Femur (tissue), 1 donor: ENCODE measurements around the gene CPE.
"Not testable (repeated sequence)": the region's sequence is repeated elsewhere in the genome, so short reads cannot be mapped to it uniquely, and the experiment has no call there.

Experiments
- DNase-seq: peaks from one replicate; pipeline ENCODE4 v3.0.0-alpha.2; 2017

Gene CPE

GRCh38 chr4:165378745-165379677 is at the start of gene CPE:
CPE (plus strand) TSS chr4:165379008; CDS start chr4:165379222, 214 bp downstream.
- DNase-seq: peak; percentile 88

GRCh38 chr4:165330071-165330470 is 48.7 kb upstream of the CPE start:
- DNase-seq: no peak

DNA sequence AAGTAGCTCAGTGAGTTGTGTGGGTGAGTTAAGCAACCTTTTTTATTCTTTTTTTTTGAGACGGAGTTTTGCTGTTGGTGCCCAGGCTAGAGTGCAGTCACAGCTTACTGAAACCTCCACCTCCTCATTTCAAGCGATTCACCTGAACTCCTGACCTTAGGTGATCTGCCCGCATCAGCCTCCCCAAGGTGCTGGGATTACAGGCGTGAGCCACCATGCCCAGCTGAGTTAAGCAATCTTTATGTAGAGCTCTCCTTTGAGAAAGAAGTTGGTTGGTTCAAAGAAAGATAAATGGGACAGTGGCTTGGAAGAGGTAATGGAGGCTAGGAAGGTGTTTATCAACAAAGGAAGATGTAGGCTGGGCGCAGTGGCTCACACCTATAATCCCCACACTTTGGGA is 48.1 kb upstream of the CPE start:
- DNase-seq: no peak

- DNase-seq: no peak
Observed at GRCh38 chr4:165331359-165331758, 47.4 kb upstream of the CPE start.

- no peak for DNase-seq
Observed at GRCh38 chr4:165331823-165332222, 47.0 kb upstream of the CPE start.

DNA sequence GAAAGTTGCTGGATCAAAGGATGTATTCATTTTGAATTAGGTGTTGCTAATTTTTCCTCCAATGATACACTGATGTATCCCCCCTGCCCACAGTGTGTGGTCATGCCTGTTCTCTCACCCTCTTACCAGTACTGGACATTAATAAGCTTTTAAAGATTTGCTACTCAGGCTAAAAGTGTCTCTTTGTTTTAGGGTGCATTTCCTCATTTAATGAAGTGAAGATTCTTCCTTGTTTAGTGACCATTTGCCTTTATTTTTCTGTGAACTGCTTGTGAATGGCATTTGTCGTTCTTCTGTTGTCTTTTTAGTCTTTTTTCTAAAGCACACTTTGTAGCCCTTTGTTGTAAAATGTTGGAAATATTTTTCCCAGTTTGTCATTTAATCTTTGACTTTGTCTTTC is 46.3 kb upstream of the CPE start:
- no peak for DNase-seq

GRCh38 chr4:165335163-165335703 is 43.6 kb upstream of the CPE start:
- no peak for DNase-seq

- no peak for DNase-seq
Observed at GRCh38 chr4:165336743-165337142, 42.1 kb upstream of the CPE start.

DNA sequence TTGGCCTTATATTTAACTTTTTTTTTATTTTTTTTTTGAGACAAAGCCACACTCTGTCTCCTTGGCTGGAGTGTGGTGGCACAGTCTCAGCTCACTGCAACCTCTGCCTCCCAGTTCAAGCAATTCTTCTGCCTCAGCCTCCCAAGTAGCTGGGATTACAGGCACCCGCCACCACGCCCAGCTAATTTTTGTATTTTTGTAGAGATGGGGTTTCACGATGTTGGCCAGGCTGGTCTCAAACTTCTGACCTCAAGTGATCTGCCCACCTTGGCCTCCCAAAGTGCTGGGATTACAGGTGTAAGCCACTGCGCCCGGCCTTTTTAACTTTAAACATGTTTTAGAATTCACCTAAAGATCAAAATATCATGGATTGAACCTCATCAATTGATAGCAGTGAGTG is 36.5 kb upstream of the CPE start:
- DNase-seq: not testable (repeated sequence)

GRCh38 chr4:165343353-165344191 is 35.2 kb upstream of the CPE start:
- no peak for DNase-seq

DNA sequence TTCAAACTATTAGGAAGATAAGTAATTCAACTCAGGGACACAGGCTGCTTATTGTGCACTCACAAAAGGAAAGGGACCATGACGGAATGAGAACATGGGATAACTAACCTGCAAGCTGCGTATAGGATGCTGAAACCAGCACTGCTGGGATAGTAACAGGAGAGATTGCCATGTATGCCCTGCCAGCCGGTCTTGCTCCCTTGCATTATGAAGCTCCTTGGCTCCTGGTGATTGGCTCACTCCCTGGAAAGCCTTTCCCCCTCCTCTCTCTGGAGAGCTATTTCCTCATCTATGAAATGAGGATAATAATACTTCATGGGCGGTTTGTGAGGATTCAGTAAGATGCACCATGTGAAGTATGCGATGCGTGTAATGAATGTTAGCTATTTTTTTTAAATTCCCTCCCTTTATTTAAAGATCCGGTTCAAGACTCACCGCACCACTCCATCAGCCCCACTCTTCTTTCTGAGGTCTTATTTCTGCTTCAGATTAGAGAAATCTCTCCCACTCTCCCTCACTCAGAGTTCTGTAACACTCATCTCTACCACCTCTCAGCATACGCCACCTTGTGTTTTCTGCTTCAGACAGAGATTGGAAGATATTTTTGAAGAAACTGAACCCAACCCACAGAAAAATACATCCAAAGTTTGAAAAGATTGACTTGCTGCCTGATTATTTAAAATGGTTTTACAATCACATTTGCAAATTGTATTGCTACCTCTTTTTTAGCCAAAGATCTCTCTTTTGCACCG is 33.0 kb upstream of the CPE start:
- DNase-seq: no peak

DNA sequence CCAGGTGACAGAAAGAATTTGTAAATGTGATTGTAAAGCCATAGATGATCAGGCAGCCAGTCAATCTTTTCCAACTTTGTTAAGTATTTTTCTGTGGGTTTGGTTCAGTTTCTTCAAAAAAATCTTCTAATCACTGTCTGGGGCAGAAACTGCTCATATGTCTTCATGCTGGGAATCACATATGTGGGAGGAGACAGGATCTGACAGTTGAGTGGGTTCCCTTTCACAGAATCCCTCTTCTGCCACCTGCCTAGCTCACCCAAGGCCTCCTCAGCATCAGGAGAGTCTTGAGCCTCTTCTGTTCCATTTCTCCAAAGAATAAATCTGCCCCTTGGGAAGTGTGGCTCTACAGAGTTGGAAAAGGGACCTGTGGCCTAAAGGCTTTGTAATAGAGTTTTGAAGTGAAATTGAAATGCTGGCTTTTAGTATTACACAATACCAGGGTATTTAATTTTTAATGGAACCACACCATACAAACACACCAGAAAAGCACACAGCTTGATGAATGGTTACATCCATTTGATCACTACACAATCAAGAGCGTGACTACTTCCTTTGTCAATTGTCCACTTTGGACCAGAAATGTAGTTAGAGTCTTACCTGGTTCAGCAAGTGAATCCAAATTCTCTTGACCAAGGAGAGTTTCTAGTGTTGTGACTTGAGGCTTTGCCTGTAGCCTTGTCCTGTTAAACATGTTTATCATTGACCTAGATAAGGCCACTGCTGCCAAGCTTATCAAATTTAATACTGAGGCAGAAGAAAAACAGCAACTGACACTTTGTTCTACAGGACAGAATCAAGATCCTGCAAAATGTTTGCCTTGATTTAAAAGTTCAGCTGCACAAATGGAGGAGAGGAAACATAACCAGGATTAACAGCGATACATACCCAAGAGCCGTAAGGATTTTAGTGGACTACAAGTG is 30.9 kb upstream of the CPE start:
- no peak for DNase-seq

GRCh38 chr4:165351359-165352130 is 27.3 kb upstream of the CPE start:
- no peak for DNase-seq

GRCh38 chr4:165355900-165356300 is 22.9 kb upstream of the CPE start:
- no peak for DNase-seq

DNA sequence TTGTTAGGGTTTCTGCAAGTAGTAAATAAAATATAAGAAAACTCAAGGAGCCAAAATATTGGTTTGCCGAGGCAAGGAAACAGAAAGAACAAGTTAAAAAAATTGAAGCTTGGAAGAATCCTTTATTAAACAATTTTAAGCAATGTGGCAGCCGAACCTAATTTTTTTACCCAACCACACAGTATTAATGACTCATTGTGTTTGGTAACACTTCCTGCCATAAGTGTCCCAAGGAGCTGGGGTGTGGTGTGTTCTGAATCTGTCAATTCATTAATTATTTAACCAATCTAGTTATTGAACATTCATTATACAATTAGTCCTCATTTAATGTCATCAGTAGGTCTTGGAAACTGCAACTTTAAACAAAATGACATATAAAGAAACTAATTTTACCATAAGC is 19.3 kb upstream of the CPE start:
- no peak for DNase-seq

DNA sequence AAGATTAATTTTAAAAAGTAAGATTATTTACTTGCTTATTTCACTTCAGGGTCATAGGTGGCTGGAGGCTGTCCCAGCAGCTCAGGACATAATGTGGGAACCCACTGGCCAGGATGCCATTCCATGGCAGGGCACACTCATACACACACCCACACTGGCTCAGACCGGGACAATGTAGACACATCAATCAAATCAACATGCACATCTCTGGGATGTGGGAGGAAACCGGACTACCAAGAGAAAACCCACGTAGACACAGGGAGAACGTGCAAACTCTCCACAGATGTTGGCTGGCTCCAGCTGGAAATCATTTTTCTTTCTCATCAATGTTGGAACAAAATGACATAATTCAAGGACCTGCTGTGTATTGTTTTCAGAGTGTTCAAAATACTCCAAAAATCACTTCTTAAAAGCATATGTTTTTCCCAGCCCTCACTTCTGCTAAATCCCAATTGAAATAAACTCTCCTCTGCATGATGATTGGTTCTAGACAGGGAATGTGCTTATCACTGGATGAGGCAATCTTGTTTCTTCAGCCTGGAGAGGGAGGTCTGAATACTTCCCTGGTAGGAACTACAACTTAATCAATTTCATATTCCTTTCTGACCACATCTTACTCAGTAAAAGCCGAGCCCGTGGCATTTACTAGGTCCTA is 18.6 kb upstream of the CPE start:
- DNase-seq: no peak

- DNase-seq: no peak
Observed at GRCh38 chr4:165360985-165361670, 17.7 kb upstream of the CPE start.

DNA sequence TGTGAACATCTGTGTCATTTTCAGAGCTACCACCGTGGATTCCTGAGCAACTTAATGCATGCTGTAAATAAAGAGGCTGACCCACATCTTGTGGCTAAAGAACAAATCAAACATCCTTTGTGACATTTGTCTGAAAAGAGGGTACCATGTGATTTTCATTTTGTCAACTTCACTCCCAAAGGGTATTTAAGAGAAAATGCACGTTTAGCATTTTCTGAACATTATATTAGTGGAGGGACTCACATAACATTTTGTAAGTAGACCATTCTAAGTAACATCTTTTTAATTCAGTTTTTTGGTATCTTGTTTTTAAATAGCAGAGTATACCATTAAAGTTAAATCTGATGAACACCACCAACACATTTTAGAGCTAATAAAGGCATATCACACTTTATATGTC is 17.0 kb upstream of the CPE start:
- no peak for DNase-seq

DNA sequence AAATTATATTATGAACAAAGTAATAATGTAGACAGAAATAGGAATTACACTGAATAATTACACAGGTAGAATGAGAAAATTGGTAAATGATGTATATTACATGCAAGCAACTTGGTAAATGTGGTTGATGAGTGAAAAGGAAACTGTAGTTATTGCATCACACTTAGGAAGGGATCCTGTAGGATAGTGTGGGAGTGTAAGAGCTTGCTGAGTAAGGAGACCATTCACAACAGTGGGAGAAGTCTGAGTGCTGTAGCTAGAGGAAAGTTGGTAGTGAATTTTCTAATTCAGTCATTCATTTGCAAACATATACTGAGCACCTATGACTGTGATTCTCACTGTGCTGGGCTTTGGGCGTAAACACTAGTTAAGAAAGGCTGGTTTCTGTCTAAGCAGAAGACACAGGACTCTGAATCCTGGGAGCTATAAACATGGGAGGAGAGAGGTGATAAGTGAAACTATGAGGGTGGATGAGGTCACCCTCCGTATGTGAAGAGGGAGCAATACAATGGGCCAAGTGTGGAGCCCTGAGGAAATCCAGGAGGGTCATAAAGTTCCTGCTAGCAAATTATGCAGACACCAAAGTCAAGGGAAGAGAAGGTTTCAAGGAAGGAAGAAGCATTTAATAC is 14.2 kb upstream of the CPE start:
- no peak for DNase-seq
